ENCODE data around the gene RBM20. TPM values are rescaled to one million over a fixed set of nuclear protein-coding genes. Genes with fewer than 3 reads are reported as not detected.

RBM20 gene
- total RNA-seq, 1 experiment from 2014 or later = 0.10 TPM

DNA sequence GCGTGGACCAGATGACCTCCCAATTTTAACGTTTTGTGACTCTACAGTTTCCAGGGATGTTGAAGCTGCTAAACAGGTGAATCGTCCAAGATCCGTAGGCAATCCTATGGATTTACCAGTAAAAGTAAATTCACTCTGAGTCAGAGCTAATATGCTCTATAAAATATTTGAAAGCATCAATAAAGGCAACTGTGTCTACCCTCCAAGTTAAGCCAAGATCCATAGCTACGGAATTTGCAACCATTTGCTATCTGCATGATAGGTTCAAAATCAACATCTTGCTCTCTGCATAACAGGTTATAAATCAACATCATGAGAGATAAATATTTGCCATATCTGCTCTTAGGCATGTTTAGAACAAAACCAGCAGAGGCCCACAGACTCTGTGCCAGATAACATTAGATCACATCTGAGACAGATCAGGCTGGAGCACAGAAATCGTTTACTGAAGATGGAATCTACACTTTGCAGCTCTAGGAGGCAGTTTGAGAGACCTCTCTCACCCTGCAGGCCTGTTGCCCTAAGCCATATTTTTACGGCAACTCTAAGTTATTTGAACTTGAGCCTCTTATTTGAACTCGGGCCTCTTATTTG, 146.9 kb downstream of the RBM20 start:
- in situ Hi-C loops (cut with HindIII; ENCODE audit: low pct_unique_long_range_greater_than_20kb, low sequenced_read_pairs) = no loop called here
- peak; percentile 70 for TF ChIP-seq TCF7L2 (IDR thresholded peaks at IDR 0.05; ENCODE audit: low read depth, low read length)
- TF ChIP-seq, protein P1, sequence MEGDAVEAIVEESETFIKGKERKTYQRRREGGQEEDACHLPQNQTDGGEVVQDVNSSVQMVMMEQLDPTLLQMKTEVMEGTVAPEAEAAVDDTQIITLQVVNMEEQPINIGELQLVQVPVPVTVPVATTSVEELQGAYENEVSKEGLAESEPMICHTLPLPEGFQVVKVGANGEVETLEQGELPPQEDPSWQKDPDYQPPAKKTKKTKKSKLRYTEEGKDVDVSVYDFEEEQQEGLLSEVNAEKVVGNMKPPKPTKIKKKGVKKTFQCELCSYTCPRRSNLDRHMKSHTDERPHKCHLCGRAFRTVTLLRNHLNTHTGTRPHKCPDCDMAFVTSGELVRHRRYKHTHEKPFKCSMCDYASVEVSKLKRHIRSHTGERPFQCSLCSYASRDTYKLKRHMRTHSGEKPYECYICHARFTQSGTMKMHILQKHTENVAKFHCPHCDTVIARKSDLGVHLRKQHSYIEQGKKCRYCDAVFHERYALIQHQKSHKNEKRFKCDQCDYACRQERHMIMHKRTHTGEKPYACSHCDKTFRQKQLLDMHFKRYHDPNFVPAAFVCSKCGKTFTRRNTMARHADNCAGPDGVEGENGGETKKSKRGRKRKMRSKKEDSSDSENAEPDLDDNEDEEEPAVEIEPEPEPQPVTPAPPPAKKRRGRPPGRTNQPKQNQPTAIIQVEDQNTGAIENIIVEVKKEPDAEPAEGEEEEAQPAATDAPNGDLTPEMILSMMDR (IDR thresholded peaks at IDR 0.05) = no peak
- CTCF ChIA-PET = interaction anchor here (0.5 kb wide), 1 partner anchor 10 kb away, joined by 9 read pairs; no protein-coding TSS in a partner anchor
- Histone ChIP-seq H3K9me3 (ENCODE audit: control insufficient read depth, insufficient read depth, low read depth, low read length) (no peaks in the 10 kb centered on the region), H3K27me3 (ENCODE audit: control insufficient read depth, insufficient read depth, low read length) (peaks cover 10% of the 10 kb centered on the region; the same call in 1 of the 2 replicates), H3K4me1 (ENCODE audit: control insufficient read depth, insufficient read depth, low read length) (no peaks in the 10 kb centered on the region), H3K27ac (ENCODE audit: low read length) (no peak overlapping the region), H3K4me3 (ENCODE audit: low read depth in 2 of 2, low read length in 2 of 2) (no peak overlapping the region), H3K36me3 (ENCODE audit: control insufficient read depth, insufficient read depth, low read length) (no peaks in the 10 kb centered on the region)
- no TSS peak for BruUV-seq (replicated peaks)
- DNase-seq (ENCODE audit: low read depth, low spot score) (no peak), ATAC-seq (no peak; the same call in 1 of the 2 replicates)
- intact Hi-C loops (cut with micrococcal nuclease; ENCODE audit: unreplicated experiment) = no loop called here
- POLR2A ChIA-PET = no interaction called here

DNA sequence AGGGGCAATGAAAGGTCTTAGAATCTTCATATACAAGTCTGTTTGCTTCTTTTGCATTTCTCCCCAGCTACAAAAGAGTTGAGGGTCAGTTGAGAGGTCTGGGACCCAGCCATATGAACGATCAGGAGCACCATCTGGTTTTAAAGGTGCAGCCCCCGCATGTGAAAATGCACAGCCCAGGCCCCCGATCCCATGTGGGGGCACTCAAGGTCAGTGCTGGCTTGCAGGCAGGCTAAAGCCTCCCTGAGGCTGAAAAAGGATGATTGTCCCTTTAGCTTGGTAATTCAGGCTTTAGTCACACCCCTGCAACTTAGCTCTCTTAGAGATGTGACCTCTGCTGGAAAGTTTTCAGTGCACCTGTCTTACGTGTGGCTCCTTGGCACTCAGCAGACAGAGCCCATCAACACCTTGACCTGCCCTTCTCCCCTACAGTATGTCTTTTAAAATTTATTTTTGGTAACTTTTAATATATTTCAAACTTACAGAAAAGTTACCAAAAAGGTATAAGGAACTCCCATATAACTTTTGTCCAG, 147.5 kb downstream of the RBM20 start:
- Histone ChIP-seq H3K36me3 (ENCODE audit: control insufficient read depth, insufficient read depth, low read length) (no peaks in the 10 kb centered on the region), H3K27me3 (ENCODE audit: control insufficient read depth, insufficient read depth, low read length) (peaks cover 12% of the 10 kb centered on the region; the same call in 1 of the 2 replicates), H3K4me3 (ENCODE audit: low read depth in 2 of 2, low read length in 2 of 2) (no peak overlapping the region), H3K4me1 (ENCODE audit: control insufficient read depth, insufficient read depth, low read length) (no peaks in the 10 kb centered on the region), H3K27ac (ENCODE audit: low read length) (no peak overlapping the region), H3K9me3 (ENCODE audit: control insufficient read depth, insufficient read depth, low read depth, low read length) (no peaks in the 10 kb centered on the region)
- intact Hi-C loops (cut with micrococcal nuclease; ENCODE audit: unreplicated experiment) = no loop called here
- BruUV-seq (replicated peaks) = no TSS peak
- TF ChIP-seq SIN3A (IDR thresholded peaks at IDR 0.05; ENCODE audit: borderline replicate concordance, insufficient read depth, low read depth, low read length) (no peak), TCF7L2 (IDR thresholded peaks at IDR 0.05; ENCODE audit: low read depth, low read length) (peak; percentile 23; the same call in 1 of the 2 replicates), POLR2AphosphoS5 (IDR thresholded peaks at IDR 0.05; ENCODE audit: low read depth, low read length) (no peak)
- TF ChIP-seq, protein P1 (IDR thresholded peaks at IDR 0.05) = no peak
- TF ChIP-seq, protein P2, sequence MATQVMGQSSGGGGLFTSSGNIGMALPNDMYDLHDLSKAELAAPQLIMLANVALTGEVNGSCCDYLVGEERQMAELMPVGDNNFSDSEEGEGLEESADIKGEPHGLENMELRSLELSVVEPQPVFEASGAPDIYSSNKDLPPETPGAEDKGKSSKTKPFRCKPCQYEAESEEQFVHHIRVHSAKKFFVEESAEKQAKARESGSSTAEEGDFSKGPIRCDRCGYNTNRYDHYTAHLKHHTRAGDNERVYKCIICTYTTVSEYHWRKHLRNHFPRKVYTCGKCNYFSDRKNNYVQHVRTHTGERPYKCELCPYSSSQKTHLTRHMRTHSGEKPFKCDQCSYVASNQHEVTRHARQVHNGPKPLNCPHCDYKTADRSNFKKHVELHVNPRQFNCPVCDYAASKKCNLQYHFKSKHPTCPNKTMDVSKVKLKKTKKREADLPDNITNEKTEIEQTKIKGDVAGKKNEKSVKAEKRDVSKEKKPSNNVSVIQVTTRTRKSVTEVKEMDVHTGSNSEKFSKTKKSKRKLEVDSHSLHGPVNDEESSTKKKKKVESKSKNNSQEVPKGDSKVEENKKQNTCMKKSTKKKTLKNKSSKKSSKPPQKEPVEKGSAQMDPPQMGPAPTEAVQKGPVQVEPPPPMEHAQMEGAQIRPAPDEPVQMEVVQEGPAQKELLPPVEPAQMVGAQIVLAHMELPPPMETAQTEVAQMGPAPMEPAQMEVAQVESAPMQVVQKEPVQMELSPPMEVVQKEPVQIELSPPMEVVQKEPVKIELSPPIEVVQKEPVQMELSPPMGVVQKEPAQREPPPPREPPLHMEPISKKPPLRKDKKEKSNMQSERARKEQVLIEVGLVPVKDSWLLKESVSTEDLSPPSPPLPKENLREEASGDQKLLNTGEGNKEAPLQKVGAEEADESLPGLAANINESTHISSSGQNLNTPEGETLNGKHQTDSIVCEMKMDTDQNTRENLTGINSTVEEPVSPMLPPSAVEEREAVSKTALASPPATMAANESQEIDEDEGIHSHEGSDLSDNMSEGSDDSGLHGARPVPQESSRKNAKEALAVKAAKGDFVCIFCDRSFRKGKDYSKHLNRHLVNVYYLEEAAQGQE (IDR thresholded peaks at IDR 0.05; ENCODE audit: insufficient read depth in 1 of 2, low read depth in 2 of 2, low read length in 1 of 2) = no peak
- ChIA-PET POLR2A (interaction anchor here (0.6 kb wide), 1 partner anchor 1375 kb away, joined by 3 read pairs; no protein-coding TSS in a partner anchor), CTCF (no interaction called here)
- DNase-seq (ENCODE audit: low read depth, low spot score) = no peak
- ATAC-seq = peak; percentile 38; the same call in 1 of the 2 replicates
- in situ Hi-C loops (cut with HindIII; ENCODE audit: low pct_unique_long_range_greater_than_20kb, low sequenced_read_pairs) = no loop called here

All from Panc1 (cell line).